GM12878 (cell line): ENCODE results near the gene MYO1E. TPM values are rescaled to one million over a fixed set of nuclear protein-coding genes. Genes with fewer than 3 reads are reported as not detected.
A peak's percentile ranks its signal among the peaks of the same experiment; 100 is the strongest.

Source experiments
- ATAC-seq: fragments of 200-7000 bp; cut with Tn5 transposase; 3 replicates; pipeline ENCODE4 v1.9.1; 2020; ENCODE audit warnings: mild to moderate bottlenecking, moderate library complexity
- BruUV-seq: library from RNA; stranded (reverse); fragments of 400-500 nt; replicated peaks from 2 replicates; lab custom pipeline; 2021; lab: Mats Ljungman, UMichigan
- CTCF ChIA-PET: fragments of 300-600 bp; sonication (Branson Sonifier 250); formaldehyde crosslinking; extraction: SDS; loops from one replicate; lab custom pipeline; 2021; ENCODE audit warnings: inconsistent platforms; lab: Yijun Ruan, JAX
- POLR2A ChIA-PET: fragments of 350-600 bp; formaldehyde crosslinking; extraction: SDS; loops from one replicate; lab custom pipeline; 2021; ENCODE audit warnings: inconsistent platforms; lab: Charles Lee
- RAD21 ChIA-PET: fragments of 300-600 bp; sonication (Branson Sonifier 250); formaldehyde crosslinking; loops from one replicate; lab custom pipeline; 2023; ENCODE audit warnings: antibody characterized with exemption; ENCODE audit not compliant: unreplicated experiment; lab: Charles Lee
- SMC1A ChIA-PET: fragments of 300-600 bp; sonication (Branson Sonifier 250); formaldehyde crosslinking; loops from one replicate; lab custom pipeline; 2023; ENCODE audit not compliant: unreplicated experiment, uncharacterized antibody; lab: Charles Lee
- DNase-seq: peaks from one replicate; pipeline ENCODE4 v3.0.0-alpha.2; 2011; ENCODE audit warnings: low read depth, low spot score
- FAIRE-seq: peaks from 3 replicates; lab custom pipeline; 2011; peaks lifted over from hg19 to GRCh38; lab: Jason Lieb, UNC
- H2AFZ ChIP-seq: 2 replicates; pipeline ENCODE4 v1.6.0; 2011; ENCODE audit warnings: low read depth, low read length, control low read depth; ENCODE audit not compliant: control insufficient read depth
- H3K27ac ChIP-seq: 2 replicates; pipeline ENCODE4 v1.5.1; 2011; ENCODE audit warnings: control low read depth; ENCODE audit not compliant: control insufficient read depth, insufficient read depth
- H3K27me3 ChIP-seq, 2 experiments: replicated peaks in 1 of 2; 2 replicates each; pipeline versions ENCODE4 v1.6.0 to v1.6.1; 2011; ENCODE audit warnings: low read length in 1 of 2; ENCODE audit not compliant: control insufficient read depth in 2 of 2, insufficient read depth in 2 of 2
- H3K36me3 ChIP-seq, 2 experiments: 2 replicates each; pipeline ENCODE4 v1.5.1; 2011; ENCODE audit warnings: low read length in 1 of 2; ENCODE audit not compliant: control insufficient read depth in 2 of 2, insufficient read depth in 2 of 2
- H3K4me1 ChIP-seq: 2 replicates; pipeline ENCODE4 v1.6.1; 2011; ENCODE audit warnings: mild to moderate bottlenecking, low read length, moderate library complexity, mixed read lengths; ENCODE audit not compliant: control insufficient read depth, insufficient read depth
- H3K4me2 ChIP-seq: 2 replicates; pipeline ENCODE4 v1.6.0; 2011; ENCODE audit warnings: control low read depth; ENCODE audit not compliant: control insufficient read depth, insufficient read depth
- H3K4me3 ChIP-seq: fragments of 200-600 bp; sonication (generic); 2 replicates; pipeline ENCODE4 v1.5.1; 2016
- H3K79me2 ChIP-seq: 2 replicates; pipeline ENCODE4 v1.6.0; 2011; ENCODE audit warnings: low read length; ENCODE audit not compliant: control insufficient read depth, insufficient read depth
- H3K9ac ChIP-seq: 2 replicates; pipeline ENCODE4 v1.8.0; 2011; ENCODE audit warnings: low read length, control low read depth, mixed read lengths; ENCODE audit not compliant: control insufficient read depth, insufficient read depth
- H3K9me3 ChIP-seq: replicated peaks from 3 replicates; pipeline ENCODE4 v1.5.1; 2011; ENCODE audit warnings: mild to moderate bottlenecking, low read length; ENCODE audit not compliant: control insufficient read depth, insufficient read depth
- H4K20me1 ChIP-seq: 2 replicates; pipeline ENCODE4 v1.6.0; 2011; ENCODE audit not compliant: control insufficient read depth, insufficient read depth
- ATF7 ChIP-seq: fragments of 450-650 bp; IDR thresholded peaks from 2 replicates; pipeline ENCODE4 v1.6.1; 2016; ENCODE audit warnings: low read depth, mild to moderate bottlenecking
- BACH1 ChIP-seq: fragments of 450-650 bp; IDR thresholded peaks from 2 replicates; pipeline ENCODE4 v1.6.1; 2017; ENCODE audit warnings: mild to moderate bottlenecking, borderline replicate concordance
- BCL11A ChIP-seq: IDR thresholded peaks from 2 replicates; pipeline ENCODE4 v1.6.1; 2011; ENCODE audit warnings: low read depth, low read length
- BCL3 ChIP-seq: IDR thresholded peaks from 2 replicates; pipeline ENCODE4 v1.6.1; 2011; ENCODE audit warnings: borderline replicate concordance, low read depth, mild to moderate bottlenecking, moderate library complexity, low read length; ENCODE audit not compliant: insufficient read depth, poor library complexity, severe bottlenecking
- BHLHE40 ChIP-seq, 2 experiments: fragments of 450-650 bp in 1 of 2; IDR thresholded peaks; 2 replicates each; pipeline ENCODE4 v1.6.1; 2011 to 2017; ENCODE audit warnings: low read depth in 2 of 2, borderline replicate concordance in 1 of 2, improper control_type of control experiment in 1 of 2, low read length in 1 of 2, mild to moderate bottlenecking in 1 of 2
- CBFB ChIP-seq: IDR thresholded peaks from 2 replicates; pipeline ENCODE4 v1.6.1; 2016; ENCODE audit warnings: antibody characterized with exemption, low read depth
- CREM ChIP-seq: IDR thresholded peaks from 2 replicates; pipeline ENCODE4 v1.6.1; 2014; ENCODE audit warnings: antibody characterized with exemption, low read depth
- HDAC2 ChIP-seq: fragments of 200-600 bp; sonication (generic); IDR thresholded peaks from 2 replicates; pipeline ENCODE4 v1.6.1; 2017
- HDAC6 ChIP-seq: fragments of 200-600 bp; sonication (generic); IDR thresholded peaks from one replicate; pipeline ENCODE4 v1.8.0; 2017; ENCODE audit warnings: antibody characterized with exemption; ENCODE audit not compliant: unreplicated experiment
- HSF1 ChIP-seq: fragments of 150-350 bp; IDR thresholded peaks from 2 replicates; pipeline ENCODE4 v1.6.1; 2014; ENCODE audit warnings: mild to moderate bottlenecking, low read depth, low read length
- IKZF2 ChIP-seq, 2 experiments: fragments of 450-650 bp; IDR thresholded peaks; 2 replicates each; pipeline ENCODE4 v1.6.1; 2017; ENCODE audit warnings: mild to moderate bottlenecking in 2 of 2, moderate library complexity in 2 of 2
- IRF3 ChIP-seq: fragments of 450-650 bp; IDR thresholded peaks from 2 replicates; pipeline ENCODE4 v1.6.1; 2014; ENCODE audit warnings: mild to moderate bottlenecking
- IRF4 ChIP-seq: IDR thresholded peaks from 2 replicates; pipeline ENCODE4 v1.6.1; 2011; ENCODE audit warnings: low read depth, low read length
- MTA2 ChIP-seq: fragments of 450-650 bp; IDR thresholded peaks from 2 replicates; pipeline ENCODE4 v1.6.1; 2016; ENCODE audit warnings: low read depth, mild to moderate bottlenecking, moderate library complexity
- NR2F1 ChIP-seq: fragments of 450-650 bp; conservative IDR thresholded peaks from 2 replicates; pipeline ENCODE4 v1.6.1; 2017; ENCODE audit warnings: mild to moderate bottlenecking
- POLR2AphosphoS2 ChIP-seq: IDR thresholded peaks from 2 replicates; pipeline ENCODE4 v1.6.1; 2011; ENCODE audit warnings: low read depth, mild to moderate bottlenecking, low read length, improper control_type of control experiment, moderate library complexity
- RAD51 ChIP-seq: fragments of 450-650 bp; IDR thresholded peaks from 2 replicates; pipeline ENCODE4 v1.6.1; 2016; ENCODE audit warnings: moderate library complexity, mild to moderate bottlenecking, inconsistent platforms
- SREBF2 ChIP-seq: IDR thresholded peaks from 2 replicates; pipeline ENCODE4 v1.6.1; 2012; ENCODE audit warnings: mild to moderate bottlenecking, low read length
- SUPT20H ChIP-seq: IDR thresholded peaks from 2 replicates; pipeline ENCODE4 v1.6.1; 2011; ENCODE audit warnings: low read depth, mild to moderate bottlenecking, low read length, moderate library complexity, borderline replicate concordance; ENCODE audit not compliant: control insufficient read depth
- TBL1XR1 ChIP-seq: IDR thresholded peaks from 2 replicates; pipeline ENCODE4 v1.6.1; 2012; ENCODE audit warnings: low read depth, low read length, improper control_type of control experiment
- WGBS: methylation state at CpG from one replicate; pipeline ENCODE4 v1.1.6; 2016; ENCODE audit warnings: low lambda C conversion rate; ENCODE audit not compliant: insufficient replicate concordance, insufficient coverage; ENCODE audit errors: missing lambda C conversion rate; 5-methylcytosine and 5-hydroxymethylcytosine counted together
- in situ Hi-C: fragments of 300-500 bp; cut with MboI; formaldehyde crosslinking; loops from 9 replicates; pipeline ENCODE4 v1.14.3; 2018; ENCODE audit warnings: mixed read lengths
- intact Hi-C: fragments of 100-400 bp; cut with micrococcal nuclease; formaldehyde crosslinking; loops from one replicate; pipeline ENCODE4 v1.14.2; 2022; ENCODE audit not compliant: unreplicated experiment
- polyA plus RNA-seq, 11 experiments: library from polyadenylated mRNA; depleted of rRNA in 4 of 11; unstranded in 6 of 11; stranded (reverse) in 5 of 11; fragments of >200 nt; fragmentation: Nextera tagmentation in 4 of 11; fragmentation: Illumina TruSeq in 1 of 11; extraction: Ambion mirVana in 4 of 11; extraction: Trizol in 1 of 11; gene quantifications; 1 replicate in 1 of 11; 2 replicates in 10 of 11; pipeline versions ENCODE4 v1.2.1 to v1.2.3, GENCODE V29; 2011 to 2016; ENCODE audit warnings: inconsistent platforms in 2 of 11, missing spikeins in 2 of 11, low read depth in 1 of 11
- total RNA-seq, 4 experiments: library from RNA; depleted of rRNA in 3 of 4; stranded (reverse); fragments of >200 nt in 3 of 4; fragmentation: Illumina TruSeq in 1 of 4; extraction: Trizol in 1 of 4; gene quantifications; 2 replicates each; pipeline versions ENCODE4 v1.2.1 to v1.2.3, GENCODE V29; 2013 to 2021

The MYO1E gene
- total and polyA plus RNA-seq, 10 of the 15 experiments (the other 5 are each of a cell fraction or from before 2014, with no cell fraction given): 10.3 to 266 (median 64.9) TPM

- Histone ChIP-seq H3K4me1 (peaks cover 41% of the 10 kb centered on the region), H4K20me1 (no peaks in the 10 kb centered on the region), H3K4me2 (peak overlapping the region; percentile 58), H3K36me3 (peaks cover 0 to 30% of the 10 kb centered on the region in 2 experiments; a peak in 3 of 4 replicates), H3K27me3 (no peaks in the 10 kb centered on the region), H3K79me2 (peaks cover 32% of the 10 kb centered on the region), H2AFZ (no peak overlapping the region), H3K9ac (peak overlapping the region; percentile 33), H3K27ac (peak overlapping the region; percentile 78), H3K4me3 (peak overlapping the region; percentile 26; the same call in 1 of the 2 replicates), H3K9me3 (no peaks in the 10 kb centered on the region)
- CTCF ChIA-PET: interaction anchor here (0.5 to 1.5 kb wide), 6 partner anchors 48 to 242 kb away, joined by 3 to 5 read pairs (median 3); no protein-coding TSS in a partner anchor
- RAD21 ChIA-PET: interaction anchor here (0.9 to 8.6 kb wide), 9 partner anchors 14 to 231 kb away, joined by 4 to 99 read pairs (median 6); no protein-coding TSS in a partner anchor
- POLR2A ChIA-PET: interaction anchor here (0.6 to 1.3 kb wide), 10 partner anchors 8 to 161 kb away, joined by 3 to 6 read pairs (median 4); no protein-coding TSS in a partner anchor
- SMC1A ChIA-PET: interaction anchor here (0.8 to 1.8 kb wide), 14 partner anchors 9 to 260 kb away, joined by 3 to 6 read pairs (median 4); no protein-coding TSS in a partner anchor
- DNase-seq (peak; percentile 79), ATAC-seq (peak; percentile 38), FAIRE-seq (peak; percentile 66)
- intact Hi-C loops: loop anchor here (2.0 kb wide), 1 partner anchor 48 kb away; no protein-coding TSS in a partner anchor
- in situ Hi-C loops: no loop called here
- WGBS: 9% methylated on average over 7 of the region's 7 CpGs
- no TSS peak for BruUV-seq
- TF ChIP-seq MTA2 (peak; percentile 91), SREBF2 (no peak), BCL3 (no peak), IRF3 (no peak), BACH1 (peak; percentile 23; the same call in 1 of the 2 replicates), BHLHE40 (IDR thresholded peaks at IDR 0.05; ENCODE audit: borderline replicate concordance in 1 of 2, low read depth in 2 of 2, low read length in 1 of 2) (peak; percentile 29 to 50; a peak in 1 of 4 replicates), HDAC2 (no peak), SUPT20H (no peak), IKZF2 (IDR thresholded peaks at IDR 0.05) (peak; percentile 41 to 69; a peak in 3 of 4 replicates), CBFB (0 out of 2 replicates have a peak, but pooled peaks have one; percentile 36), ATF7 (peak; percentile 91), BCL11A (peak; percentile 59; the same call in 1 of the 2 replicates), CREM (peak; percentile 41), NR2F1 (peak; percentile 54; the same call in 1 of the 2 replicates), HDAC6 (no peak), HSF1 (no peak), TBL1XR1 (peak; percentile 83), IRF4 (peak; percentile 30; the same call in 1 of the 2 replicates), RAD51 (peak; percentile 21; the same call in 1 of the 2 replicates), POLR2AphosphoS2 (no peak)
Observed at GRCh38 chr15:59251001-59251845, 121.4 kb downstream of the MYO1E start.
